GM12801 (cell line): ENCODE data around the gene DLG3.

Experiments
- TF ChIP-seq, protein P1 (sequence below): IDR thresholded peaks from one replicate; pipeline ENCODE4 v1.5.1; 2011; ENCODE audit warnings: control low read depth; ENCODE audit not compliant: insufficient read length; ENCODE audit errors: extremely low read depth

The DLG3 gene

DNA sequence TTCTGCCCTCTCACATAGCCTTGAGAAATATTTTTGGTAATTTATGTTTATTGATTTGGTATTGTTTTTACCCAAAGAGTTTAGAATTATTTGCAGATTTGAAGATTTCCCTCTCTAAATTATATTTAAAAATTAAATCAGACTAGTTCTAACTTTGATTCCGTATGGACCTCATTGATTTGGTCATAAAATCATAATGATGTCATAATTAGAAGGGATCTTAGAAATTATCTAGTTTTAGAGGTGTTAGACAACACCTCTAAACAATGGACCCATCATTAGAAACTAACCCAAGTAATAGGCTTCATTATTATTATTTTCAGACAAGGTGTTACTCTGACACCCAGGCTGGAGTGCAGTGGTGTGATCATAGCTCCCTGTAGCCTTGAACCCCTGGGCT, 24.1 kb downstream of the DLG3 start:
- TF ChIP-seq, protein P1, sequence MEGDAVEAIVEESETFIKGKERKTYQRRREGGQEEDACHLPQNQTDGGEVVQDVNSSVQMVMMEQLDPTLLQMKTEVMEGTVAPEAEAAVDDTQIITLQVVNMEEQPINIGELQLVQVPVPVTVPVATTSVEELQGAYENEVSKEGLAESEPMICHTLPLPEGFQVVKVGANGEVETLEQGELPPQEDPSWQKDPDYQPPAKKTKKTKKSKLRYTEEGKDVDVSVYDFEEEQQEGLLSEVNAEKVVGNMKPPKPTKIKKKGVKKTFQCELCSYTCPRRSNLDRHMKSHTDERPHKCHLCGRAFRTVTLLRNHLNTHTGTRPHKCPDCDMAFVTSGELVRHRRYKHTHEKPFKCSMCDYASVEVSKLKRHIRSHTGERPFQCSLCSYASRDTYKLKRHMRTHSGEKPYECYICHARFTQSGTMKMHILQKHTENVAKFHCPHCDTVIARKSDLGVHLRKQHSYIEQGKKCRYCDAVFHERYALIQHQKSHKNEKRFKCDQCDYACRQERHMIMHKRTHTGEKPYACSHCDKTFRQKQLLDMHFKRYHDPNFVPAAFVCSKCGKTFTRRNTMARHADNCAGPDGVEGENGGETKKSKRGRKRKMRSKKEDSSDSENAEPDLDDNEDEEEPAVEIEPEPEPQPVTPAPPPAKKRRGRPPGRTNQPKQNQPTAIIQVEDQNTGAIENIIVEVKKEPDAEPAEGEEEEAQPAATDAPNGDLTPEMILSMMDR = no peak

DNA sequence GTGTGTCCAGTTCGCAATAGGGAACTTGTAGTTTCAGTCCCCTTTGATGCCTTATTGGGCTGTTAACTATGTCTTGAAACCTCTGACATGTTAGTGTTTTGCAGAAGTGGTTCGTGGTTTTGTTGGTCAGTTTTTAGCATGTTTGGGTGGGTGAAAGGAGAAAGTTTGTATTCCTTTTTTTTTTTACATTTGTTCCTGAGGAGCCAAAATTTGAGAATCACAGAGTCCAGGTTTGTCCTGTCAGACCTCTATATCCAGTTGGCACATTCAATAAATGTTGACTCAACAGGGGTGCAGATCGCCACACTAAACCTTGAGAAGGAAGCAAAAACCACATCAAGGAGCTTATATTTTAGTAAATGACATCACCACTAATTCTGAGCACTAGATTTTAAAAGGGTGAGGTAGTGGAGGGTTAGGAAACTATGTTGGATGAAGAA, 26.2 kb downstream of the DLG3 start:
- TF ChIP-seq, protein P1 = no peak

DNA sequence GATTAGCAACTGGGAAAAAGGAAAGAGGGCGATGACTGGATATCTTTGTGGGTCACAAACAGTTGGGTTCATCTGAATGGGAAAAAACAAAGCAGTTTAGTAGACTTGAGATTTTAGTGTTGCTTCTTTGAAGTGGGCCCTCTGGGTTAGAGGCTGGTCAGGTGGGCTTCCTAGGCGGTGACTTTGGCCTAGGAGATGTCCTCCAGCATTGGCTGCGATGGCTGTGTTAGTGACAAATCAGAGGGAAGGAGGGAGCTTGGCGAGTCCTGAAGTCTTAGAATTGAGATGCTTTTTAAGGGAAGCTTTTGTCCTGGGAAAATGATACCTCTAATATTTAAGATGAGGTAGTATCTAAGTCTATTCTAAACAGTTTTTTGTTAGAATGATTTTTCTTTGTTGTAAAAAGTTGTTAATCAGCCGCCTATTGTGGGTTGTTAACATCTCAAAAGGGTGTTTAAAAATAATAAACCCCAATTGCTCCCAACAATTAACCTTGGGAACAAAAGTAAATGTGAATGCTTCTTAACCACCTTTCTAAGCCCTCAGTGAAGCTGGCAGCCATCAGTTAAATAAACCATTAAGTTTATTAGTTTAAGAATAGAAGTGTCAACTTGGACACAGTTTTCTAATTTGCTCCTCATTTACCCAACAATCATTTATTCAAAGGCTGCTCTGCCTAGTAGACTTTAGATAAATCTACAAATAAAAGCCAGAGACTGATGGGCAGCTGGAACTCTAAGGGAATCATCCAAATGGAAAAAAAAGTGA, 31.7 kb downstream of the DLG3 start:
- TF ChIP-seq, protein P1 = no peak

DNA sequence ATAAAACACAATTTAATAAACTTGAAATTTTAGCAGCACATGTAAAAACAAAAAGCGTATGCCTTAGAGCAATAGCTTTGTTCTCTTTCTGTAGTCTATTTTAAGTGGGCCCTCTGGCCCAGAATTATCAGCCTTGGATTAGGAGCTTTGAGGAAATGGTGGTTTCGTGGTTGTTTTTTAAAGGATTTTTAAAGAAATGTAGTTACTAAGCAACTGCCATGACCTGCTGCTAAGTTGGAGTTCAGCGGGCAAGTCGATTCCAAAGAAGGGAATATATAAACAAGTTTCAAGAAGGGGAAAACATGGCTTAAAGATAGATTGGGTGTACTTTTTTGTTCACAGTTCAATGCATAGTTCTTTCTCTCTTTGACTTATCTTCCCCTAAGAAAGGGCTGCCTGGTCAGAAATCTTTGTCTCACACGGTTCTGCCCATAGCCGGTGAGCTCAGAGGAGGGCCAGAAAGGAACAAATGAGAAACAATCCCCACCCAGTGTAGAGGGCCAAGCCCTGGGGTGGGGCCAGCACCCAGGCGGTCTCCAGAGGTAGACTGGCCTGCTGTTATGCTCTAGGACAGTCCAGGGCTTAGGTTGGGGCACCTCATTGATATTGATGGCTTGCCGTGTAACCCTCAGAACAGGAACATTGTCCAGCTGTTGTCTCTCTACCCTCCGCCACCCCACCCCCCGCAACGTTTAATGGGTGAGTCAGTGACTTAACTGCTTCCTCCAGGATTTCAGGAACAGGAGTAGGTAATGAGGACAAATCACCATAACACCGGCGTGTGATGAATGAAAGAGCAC, 32.5 kb downstream of the DLG3 start:
- TF ChIP-seq, protein P1 = no peak

DNA sequence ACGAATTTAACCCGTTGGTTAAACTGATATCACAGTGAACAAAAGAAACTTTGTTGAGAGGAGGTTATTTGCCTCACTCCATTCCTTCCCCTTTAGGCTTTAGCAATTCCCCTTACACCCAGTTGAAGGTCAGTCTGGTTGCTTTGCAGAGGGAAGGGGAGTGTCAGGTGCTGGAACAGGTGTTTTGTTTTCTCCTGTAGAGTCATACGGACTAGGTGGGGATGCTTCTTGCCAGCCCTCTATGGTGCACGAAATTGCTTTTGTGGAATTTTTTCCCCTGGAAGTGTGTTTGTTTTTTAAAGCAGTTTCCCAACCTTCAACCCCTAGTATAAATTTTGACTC, 33.1 kb downstream of the DLG3 start:
- TF ChIP-seq, protein P1 = no peak

DNA sequence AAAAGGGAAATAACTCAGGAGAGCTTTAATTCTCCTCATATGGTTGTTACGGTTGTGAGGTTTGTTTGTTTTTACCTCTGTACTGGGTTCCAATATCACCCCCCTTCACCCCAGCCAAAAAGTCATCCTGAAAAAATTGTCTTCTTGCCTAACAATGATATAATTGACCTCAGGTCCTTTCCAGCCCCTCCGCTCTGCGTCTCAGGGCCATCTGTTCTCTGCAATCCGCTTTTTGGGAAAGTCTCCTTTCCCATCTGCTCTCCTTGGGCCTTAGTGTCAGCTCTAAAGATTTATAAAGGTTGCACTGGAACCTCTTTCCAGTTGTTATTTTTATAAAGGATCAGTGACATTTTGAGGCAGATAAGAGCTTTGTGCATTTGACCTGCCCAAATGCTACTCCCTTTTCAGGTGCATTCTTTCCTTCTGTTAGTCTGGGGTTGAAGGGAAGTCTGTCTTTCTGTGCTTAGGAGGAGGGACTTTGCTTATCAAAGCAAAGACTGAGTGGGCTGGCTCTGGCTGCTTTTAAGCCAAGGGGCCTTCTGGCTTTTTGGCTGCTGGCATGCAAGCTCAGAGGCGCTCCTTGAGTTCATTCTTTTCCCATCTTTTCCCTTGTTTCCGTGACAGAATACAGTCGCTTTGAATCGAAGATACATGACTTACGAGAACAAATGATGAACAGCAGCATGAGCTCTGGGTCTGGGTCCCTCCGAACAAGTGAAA, 34.1 kb downstream of the DLG3 start:
- TF ChIP-seq, protein P1 = no peak

DNA sequence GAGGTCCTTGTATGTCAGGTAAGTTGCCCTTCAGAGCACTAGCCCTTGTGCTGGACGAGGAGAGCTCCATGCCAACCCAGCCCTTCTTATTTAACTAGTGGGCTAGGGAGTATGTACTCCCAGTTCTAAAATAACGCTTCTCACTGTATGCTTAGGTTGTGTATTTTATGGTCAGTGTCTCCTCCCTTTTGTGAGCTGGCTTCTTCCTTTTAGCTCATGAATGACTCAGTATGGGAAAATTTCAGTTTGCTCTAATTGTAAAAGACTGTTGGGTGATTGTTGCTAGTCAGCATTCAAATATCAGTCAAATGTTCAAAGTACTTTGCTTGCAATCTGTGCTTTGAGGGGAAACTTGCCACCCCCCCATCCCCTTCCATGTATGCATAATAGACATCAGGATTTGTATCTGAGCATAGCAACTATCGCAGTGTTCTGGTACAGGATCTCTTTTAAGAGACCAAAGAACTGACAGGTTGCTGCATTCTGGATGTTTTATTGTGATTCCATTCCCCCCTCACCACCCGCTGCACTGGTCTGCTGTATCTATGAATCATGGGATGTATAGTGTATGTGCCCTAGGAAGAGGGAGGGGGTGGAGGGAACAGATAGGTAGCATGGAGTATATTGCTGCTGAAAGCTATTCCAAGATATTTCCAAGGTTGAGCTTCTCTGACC, 34.7 kb downstream of the DLG3 start:
- TF ChIP-seq, protein P1 = no peak
